ENCODE measurements around the gene KIFC1.

The KIFC1 gene

GRCh38 chr6:33412140-33413009, 20.8 kb downstream of the KIFC1 start:
- Histone ChIP-seq H3K4me3 (ENCODE audit: low read depth, low read length) (no peak overlapping the region), H3K27me3 (ENCODE audit: insufficient read depth, low read depth, severe bottlenecking) (no peaks in the 10 kb centered on the region), H3K9me3 (ENCODE audit: severe bottlenecking) (no peaks in the 10 kb centered on the region), H3K36me3 (peaks cover 72% of the 10 kb centered on the region), H3K27ac (peak overlapping the region; percentile 4; the same call in 1 of the 2 replicates)
- no peak for TF ChIP-seq CTCF (IDR thresholded peaks at IDR 0.05; ENCODE audit: low read depth, low read length)
- no peak for DNase-seq

DNA sequence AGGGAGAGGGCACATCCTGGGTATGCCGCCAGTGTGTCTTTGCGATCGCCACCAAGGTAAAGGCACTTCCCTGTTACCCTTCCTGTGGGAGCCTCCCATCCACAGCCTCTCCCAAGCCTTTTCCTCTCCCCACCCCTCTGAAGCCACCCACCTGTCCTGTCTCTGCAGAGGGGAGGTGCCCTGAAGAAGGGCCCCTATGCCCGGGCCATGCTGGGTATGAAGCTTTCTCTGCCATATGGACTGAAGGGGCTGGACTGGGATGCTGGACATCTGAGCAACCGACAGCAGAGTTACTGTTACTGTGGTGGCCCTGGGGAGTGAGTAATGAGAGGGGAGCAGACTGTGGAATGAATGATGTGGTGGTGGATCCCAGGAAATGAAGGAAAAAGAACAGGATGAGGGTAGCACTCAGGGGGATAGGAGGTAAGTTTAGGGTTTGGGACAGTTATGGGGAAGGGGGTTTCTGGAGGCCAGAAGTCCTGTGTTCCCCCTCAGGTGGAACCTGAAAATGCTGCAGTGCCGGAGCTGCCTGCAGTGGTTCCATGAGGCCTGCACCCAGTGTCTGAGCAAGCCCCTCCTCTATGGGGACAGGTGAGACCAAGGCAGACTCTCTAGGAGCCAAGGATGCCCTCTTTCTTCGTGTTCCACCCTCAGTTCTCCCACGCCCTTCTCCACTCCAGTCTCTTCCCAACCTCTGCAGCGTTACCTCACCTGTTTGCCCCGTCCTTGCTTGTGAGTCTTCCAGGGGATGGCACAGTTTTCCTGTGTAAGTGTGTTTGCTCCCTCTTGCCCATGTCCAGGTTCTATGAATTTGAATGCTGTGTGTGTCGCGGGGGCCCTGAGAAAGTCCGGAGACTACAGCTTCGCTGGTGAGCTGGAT, 21.9 kb downstream of the KIFC1 start:
- no peak for TF ChIP-seq CTCF (IDR thresholded peaks at IDR 0.05; ENCODE audit: low read depth, low read length)
- DNase-seq = no peak
- H3K4me3 ChIP-seq (ENCODE audit: low read depth, low read length) = no peak overlapping the region
- peaks cover 62% of the 10 kb centered on the region for H3K36me3 ChIP-seq
- no peaks in the 10 kb centered on the region for H3K9me3 ChIP-seq (ENCODE audit: severe bottlenecking)
- no peaks in the 10 kb centered on the region for H3K27me3 ChIP-seq (ENCODE audit: insufficient read depth, low read depth, severe bottlenecking)
- H3K27ac ChIP-seq = no peak overlapping the region

DNA sequence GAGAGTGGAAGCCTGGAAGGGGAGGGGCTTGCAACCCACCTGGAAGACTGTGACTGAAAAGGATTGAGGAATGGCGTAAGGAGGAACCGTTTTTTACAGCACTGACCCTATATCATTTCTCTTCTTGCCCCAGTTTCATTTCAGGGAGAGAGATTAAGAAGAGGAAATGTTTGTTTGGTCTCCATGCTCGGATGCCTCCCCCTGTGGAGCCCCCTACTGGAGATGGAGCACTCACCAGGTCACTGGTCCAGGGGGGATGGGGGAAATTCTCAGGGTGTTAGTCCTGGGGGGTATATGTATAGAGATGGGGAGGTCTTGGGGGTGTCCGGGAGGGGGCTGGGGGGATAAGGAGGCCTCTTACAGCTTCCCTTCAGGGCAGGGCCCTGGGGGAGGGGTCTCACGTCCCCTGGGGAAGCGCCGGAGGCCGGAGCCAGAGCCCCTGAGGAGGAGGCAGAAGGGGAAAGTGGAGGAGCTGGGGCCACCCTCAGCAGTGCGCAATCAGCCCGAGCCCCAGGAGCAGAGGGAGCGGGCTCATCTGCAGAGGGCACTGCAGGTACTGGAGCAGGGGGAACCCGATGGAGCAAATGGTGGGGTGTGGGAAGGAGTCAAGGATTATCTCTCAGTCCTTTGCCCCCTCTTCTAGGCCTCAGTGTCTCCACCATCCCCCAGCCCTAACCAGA, 23.1 kb downstream of the KIFC1 start:
- Histone ChIP-seq H3K36me3 (peaks cover 53% of the 10 kb centered on the region), H3K9me3 (ENCODE audit: severe bottlenecking) (no peaks in the 10 kb centered on the region), H3K27ac (no peak overlapping the region), H3K4me3 (ENCODE audit: low read depth, low read length) (no peak overlapping the region), H3K27me3 (ENCODE audit: insufficient read depth, low read depth, severe bottlenecking) (no peaks in the 10 kb centered on the region)
- peak; percentile 75 for DNase-seq
- peak; percentile 78 for TF ChIP-seq CTCF (IDR thresholded peaks at IDR 0.05; ENCODE audit: low read depth, low read length)

- H3K4me3 ChIP-seq (ENCODE audit: low read depth, low read length) = no peak overlapping the region
These were observed 24.2 kb downstream of the KIFC1 start for GRCh38 chr6:33415831-33416230.

More at GRCh38 chr6:33415831-33416230, 24.2 kb downstream of the KIFC1 start:
- no peak for TF ChIP-seq CTCF (IDR thresholded peaks at IDR 0.05; ENCODE audit: low read depth, low read length)
- Histone ChIP-seq H3K9me3 (ENCODE audit: severe bottlenecking) (no peaks in the 10 kb centered on the region), H3K27me3 (ENCODE audit: insufficient read depth, low read depth, severe bottlenecking) (no peaks in the 10 kb centered on the region), H3K27ac (no peak overlapping the region), H3K36me3 (peaks cover 53% of the 10 kb centered on the region)
- DNase-seq = no peak
